ENCODE data around the gene ATP8A2.

DNA sequence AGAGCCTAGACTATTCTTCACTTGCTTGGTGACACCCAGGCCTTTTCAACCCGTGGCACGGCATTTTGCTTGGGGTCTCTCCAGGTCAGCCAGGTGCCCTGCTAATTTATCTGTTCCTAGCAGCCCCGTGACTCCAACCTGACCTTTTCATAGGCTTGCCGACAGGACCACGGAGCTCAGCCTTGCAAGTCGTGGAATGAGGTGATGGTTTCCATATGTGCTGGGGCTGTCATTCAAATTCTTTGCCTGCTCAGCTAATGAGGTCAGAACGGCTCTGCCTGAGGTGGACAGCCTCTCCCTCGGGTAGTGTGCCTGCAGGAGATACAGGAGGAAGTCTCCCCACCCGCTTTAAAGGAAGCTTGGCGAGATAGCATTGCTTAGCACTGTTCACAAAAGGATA is 619.0 kb downstream of the ATP8A2 start:
- TF ChIP-seq, protein P1, sequence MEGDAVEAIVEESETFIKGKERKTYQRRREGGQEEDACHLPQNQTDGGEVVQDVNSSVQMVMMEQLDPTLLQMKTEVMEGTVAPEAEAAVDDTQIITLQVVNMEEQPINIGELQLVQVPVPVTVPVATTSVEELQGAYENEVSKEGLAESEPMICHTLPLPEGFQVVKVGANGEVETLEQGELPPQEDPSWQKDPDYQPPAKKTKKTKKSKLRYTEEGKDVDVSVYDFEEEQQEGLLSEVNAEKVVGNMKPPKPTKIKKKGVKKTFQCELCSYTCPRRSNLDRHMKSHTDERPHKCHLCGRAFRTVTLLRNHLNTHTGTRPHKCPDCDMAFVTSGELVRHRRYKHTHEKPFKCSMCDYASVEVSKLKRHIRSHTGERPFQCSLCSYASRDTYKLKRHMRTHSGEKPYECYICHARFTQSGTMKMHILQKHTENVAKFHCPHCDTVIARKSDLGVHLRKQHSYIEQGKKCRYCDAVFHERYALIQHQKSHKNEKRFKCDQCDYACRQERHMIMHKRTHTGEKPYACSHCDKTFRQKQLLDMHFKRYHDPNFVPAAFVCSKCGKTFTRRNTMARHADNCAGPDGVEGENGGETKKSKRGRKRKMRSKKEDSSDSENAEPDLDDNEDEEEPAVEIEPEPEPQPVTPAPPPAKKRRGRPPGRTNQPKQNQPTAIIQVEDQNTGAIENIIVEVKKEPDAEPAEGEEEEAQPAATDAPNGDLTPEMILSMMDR (conservative IDR thresholded peaks at IDR 0.05; ENCODE audit: low read length), result no peak
- TF ChIP-seq EZH2phosphoT487 (IDR thresholded peaks at IDR 0.05; ENCODE audit: borderline replicate concordance, low read depth, low read length), result no peak

Measured in OCI-LY7 (cell line).